ENCODE results near the gene ISLR2. TPM values are rescaled to one million over a fixed set of nuclear protein-coding genes. Genes with fewer than 3 reads are reported as not detected.

Gene ISLR2
- total RNA-seq, 1 experiment from 2014 or later: not detected

DNA sequence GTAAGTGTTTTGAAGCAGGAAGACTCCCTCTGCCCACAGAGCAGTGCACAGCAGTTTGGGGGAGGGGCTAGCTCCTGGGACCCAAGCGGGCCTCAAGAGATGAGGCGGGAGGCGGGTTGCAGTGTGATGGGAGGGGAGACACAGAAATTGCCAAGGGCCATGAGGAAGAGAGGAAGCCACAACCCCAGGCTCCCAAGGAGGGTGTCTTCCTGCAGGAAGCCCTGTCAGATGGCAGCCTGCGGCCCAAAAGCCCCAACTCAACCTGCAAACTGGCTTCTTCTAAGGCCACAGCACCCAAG is 7.3 kb upstream of the ISLR2 start:
- Histone ChIP-seq H3K27me3 (replicated peaks; ENCODE audit: control insufficient read depth, insufficient read depth, low read length) (no peaks in the 10 kb centered on the region), H3K9me3 (no peaks in the 10 kb centered on the region), H3K4me1 (no peaks in the 10 kb centered on the region), H3K4me3 (ENCODE audit: low read depth, low read length) (no peak overlapping the region), H3K36me3 (ENCODE audit: control insufficient read depth, insufficient read depth, low read length) (no peaks in the 10 kb centered on the region)
- Mint-ChIP-seq H3K4me3 (ENCODE audit: unreplicated experiment) (no peak overlapping the region), H3K27ac (ENCODE audit: unreplicated experiment) (no peak overlapping the region), H3K36me3 (ENCODE audit: insufficient read depth, unreplicated experiment) (no peaks in the 10 kb centered on the region), H3K4me1 (ENCODE audit: low read depth, unreplicated experiment) (no peaks in the 10 kb centered on the region), H3K9me3 (ENCODE audit: unreplicated experiment) (peaks cover 4% of the 10 kb centered on the region), H3K27me3 (ENCODE audit: insufficient read depth, unreplicated experiment) (peaks cover 21% of the 10 kb centered on the region)
- no peak for DNase-seq
- POLR2A ChIA-PET: no interaction called here
- TF ChIP-seq, protein P1, sequence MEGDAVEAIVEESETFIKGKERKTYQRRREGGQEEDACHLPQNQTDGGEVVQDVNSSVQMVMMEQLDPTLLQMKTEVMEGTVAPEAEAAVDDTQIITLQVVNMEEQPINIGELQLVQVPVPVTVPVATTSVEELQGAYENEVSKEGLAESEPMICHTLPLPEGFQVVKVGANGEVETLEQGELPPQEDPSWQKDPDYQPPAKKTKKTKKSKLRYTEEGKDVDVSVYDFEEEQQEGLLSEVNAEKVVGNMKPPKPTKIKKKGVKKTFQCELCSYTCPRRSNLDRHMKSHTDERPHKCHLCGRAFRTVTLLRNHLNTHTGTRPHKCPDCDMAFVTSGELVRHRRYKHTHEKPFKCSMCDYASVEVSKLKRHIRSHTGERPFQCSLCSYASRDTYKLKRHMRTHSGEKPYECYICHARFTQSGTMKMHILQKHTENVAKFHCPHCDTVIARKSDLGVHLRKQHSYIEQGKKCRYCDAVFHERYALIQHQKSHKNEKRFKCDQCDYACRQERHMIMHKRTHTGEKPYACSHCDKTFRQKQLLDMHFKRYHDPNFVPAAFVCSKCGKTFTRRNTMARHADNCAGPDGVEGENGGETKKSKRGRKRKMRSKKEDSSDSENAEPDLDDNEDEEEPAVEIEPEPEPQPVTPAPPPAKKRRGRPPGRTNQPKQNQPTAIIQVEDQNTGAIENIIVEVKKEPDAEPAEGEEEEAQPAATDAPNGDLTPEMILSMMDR (IDR thresholded peaks at IDR 0.05; ENCODE audit: insufficient read depth in 1 of 2, low read depth in 1 of 2, low read length in 1 of 2, severe bottlenecking in 1 of 2, unreplicated experiment in 1 of 2): no peak
- CTCF ChIA-PET: interaction anchor here (1.2 kb wide), 1 partner anchor 187 kb away, joined by 3 read pairs; no protein-coding TSS in a partner anchor
- no TSS peak for BruUV-seq (replicated peaks)
- intact Hi-C loops (cut with micrococcal nuclease; ENCODE audit: unreplicated experiment): no loop called here

DNA sequence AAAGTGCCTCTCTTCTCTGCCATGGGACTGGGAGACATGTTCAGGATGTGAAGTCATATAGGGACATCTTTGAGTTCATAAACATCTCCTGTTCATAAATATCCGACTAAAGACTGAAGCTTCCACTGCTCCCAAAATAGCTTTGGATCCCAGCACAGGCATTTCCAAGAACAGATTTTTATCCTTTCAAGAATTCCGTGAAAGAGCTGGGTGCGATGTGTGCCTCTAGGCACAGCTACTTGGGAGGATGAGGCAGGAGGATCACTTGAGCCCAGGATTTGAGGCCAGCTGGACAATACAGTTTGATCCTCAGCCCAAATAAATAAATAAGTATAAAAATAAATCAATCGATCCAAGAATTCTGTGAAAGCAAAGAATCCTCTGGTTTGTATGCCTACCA is 6.7 kb upstream of the ISLR2 start:
- H3K27me3 Mint-ChIP-seq (ENCODE audit: insufficient read depth, unreplicated experiment): peaks cover 22% of the 10 kb centered on the region
- no peaks in the 10 kb centered on the region for H3K9me3 ChIP-seq
- TF ChIP-seq, protein P1 (IDR thresholded peaks at IDR 0.05; ENCODE audit: insufficient read depth in 1 of 2, low read depth in 1 of 2, low read length in 1 of 2, severe bottlenecking in 1 of 2, unreplicated experiment in 1 of 2): no peak
- no peaks in the 10 kb centered on the region for H3K36me3 Mint-ChIP-seq (ENCODE audit: insufficient read depth, unreplicated experiment)
- intact Hi-C loops (cut with micrococcal nuclease; ENCODE audit: unreplicated experiment): no loop called here
- POLR2A ChIA-PET: no interaction called here
- no TSS peak for BruUV-seq (replicated peaks)
- H3K4me3 ChIP-seq (ENCODE audit: low read depth, low read length): no peak overlapping the region
- H3K4me3 Mint-ChIP-seq (ENCODE audit: unreplicated experiment): no peak overlapping the region
- no peak for DNase-seq
- H3K27me3 ChIP-seq (replicated peaks; ENCODE audit: control insufficient read depth, insufficient read depth, low read length): no peaks in the 10 kb centered on the region
- H3K27ac Mint-ChIP-seq (ENCODE audit: unreplicated experiment): no peak overlapping the region
- no peaks in the 10 kb centered on the region for H3K36me3 ChIP-seq (ENCODE audit: control insufficient read depth, insufficient read depth, low read length)
- no peaks in the 10 kb centered on the region for H3K9me3 Mint-ChIP-seq (ENCODE audit: unreplicated experiment)
- CTCF ChIA-PET: no interaction called here
- no peaks in the 10 kb centered on the region for H3K4me1 Mint-ChIP-seq (ENCODE audit: low read depth, unreplicated experiment)
- H3K4me1 ChIP-seq: no peaks in the 10 kb centered on the region

DNA sequence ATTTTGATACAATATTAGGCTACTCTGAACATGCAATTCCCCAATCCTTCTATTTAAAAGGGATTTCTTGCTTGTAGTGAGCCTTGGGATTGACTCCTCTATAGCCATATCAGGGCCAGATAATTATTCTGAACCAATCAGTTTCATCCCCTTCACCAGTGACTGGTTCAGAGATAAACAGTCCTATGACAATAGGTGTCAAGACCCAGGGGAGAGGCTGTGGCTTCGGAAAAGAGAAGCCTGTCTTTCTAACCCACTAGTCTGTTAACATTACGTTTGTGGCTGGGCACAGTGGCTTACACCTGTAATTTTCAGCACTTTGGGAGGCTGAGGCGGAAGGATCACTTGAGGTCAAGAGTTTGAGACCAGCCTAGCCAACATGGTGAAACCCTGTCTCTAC is 6.2 kb upstream of the ISLR2 start:
- TF ChIP-seq, protein P1 (IDR thresholded peaks at IDR 0.05; ENCODE audit: insufficient read depth in 1 of 2, low read depth in 1 of 2, low read length in 1 of 2, severe bottlenecking in 1 of 2, unreplicated experiment in 1 of 2): no peak
- Histone ChIP-seq H3K4me1 (no peaks in the 10 kb centered on the region), H3K4me3 (ENCODE audit: low read depth, low read length) (no peak overlapping the region), H3K9me3 (no peaks in the 10 kb centered on the region), H3K27me3 (replicated peaks; ENCODE audit: control insufficient read depth, insufficient read depth, low read length) (no peaks in the 10 kb centered on the region; the same call in 1 of the 2 replicates), H3K36me3 (ENCODE audit: control insufficient read depth, insufficient read depth, low read length) (no peaks in the 10 kb centered on the region)
- Mint-ChIP-seq H3K27me3 (ENCODE audit: insufficient read depth, unreplicated experiment) (peaks cover 26% of the 10 kb centered on the region), H3K9me3 (ENCODE audit: unreplicated experiment) (no peaks in the 10 kb centered on the region), H3K36me3 (ENCODE audit: insufficient read depth, unreplicated experiment) (no peaks in the 10 kb centered on the region), H3K4me3 (ENCODE audit: unreplicated experiment) (no peak overlapping the region), H3K4me1 (ENCODE audit: low read depth, unreplicated experiment) (no peaks in the 10 kb centered on the region), H3K27ac (ENCODE audit: unreplicated experiment) (no peak overlapping the region)
- POLR2A ChIA-PET: no interaction called here
- intact Hi-C loops (cut with micrococcal nuclease; ENCODE audit: unreplicated experiment): no loop called here
- CTCF ChIA-PET: no interaction called here
- no TSS peak for BruUV-seq (replicated peaks)
- DNase-seq: no peak

All from Caco-2 (cell line).